ENCODE measurements around the gene KCNN3.

The KCNN3 gene

DNA sequence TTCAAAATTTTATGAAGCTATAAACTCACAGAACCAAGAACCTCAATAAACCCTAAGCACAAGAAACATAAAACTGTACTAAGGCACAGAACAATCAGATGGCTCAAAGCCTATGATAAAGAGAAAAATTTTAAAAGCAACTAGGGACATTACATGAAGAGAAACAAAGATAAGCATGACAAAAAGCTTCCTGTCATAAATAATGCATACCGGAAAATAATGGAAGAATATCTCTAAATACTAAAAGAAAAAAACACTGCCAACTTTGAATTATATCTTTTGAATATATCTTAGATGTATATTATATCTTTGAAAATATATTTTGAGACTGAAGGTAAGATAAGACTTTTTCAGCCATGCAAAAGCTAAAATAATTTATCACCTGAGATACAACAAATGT, 21.4 kb upstream of the KCNN3 start:
- in situ Hi-C loops (cut with HindIII; ENCODE audit: low sequenced_read_pairs), result no loop called here
- H3K4me3 ChIP-seq (ENCODE audit: low read depth, low read length), result no peak overlapping the region
- DNase-seq (ENCODE audit: low read depth, low spot score), result no peak
- TF ChIP-seq, protein P1, sequence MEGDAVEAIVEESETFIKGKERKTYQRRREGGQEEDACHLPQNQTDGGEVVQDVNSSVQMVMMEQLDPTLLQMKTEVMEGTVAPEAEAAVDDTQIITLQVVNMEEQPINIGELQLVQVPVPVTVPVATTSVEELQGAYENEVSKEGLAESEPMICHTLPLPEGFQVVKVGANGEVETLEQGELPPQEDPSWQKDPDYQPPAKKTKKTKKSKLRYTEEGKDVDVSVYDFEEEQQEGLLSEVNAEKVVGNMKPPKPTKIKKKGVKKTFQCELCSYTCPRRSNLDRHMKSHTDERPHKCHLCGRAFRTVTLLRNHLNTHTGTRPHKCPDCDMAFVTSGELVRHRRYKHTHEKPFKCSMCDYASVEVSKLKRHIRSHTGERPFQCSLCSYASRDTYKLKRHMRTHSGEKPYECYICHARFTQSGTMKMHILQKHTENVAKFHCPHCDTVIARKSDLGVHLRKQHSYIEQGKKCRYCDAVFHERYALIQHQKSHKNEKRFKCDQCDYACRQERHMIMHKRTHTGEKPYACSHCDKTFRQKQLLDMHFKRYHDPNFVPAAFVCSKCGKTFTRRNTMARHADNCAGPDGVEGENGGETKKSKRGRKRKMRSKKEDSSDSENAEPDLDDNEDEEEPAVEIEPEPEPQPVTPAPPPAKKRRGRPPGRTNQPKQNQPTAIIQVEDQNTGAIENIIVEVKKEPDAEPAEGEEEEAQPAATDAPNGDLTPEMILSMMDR (IDR thresholded peaks at IDR 0.05; ENCODE audit: low read depth, low read length), result no peak

DNA sequence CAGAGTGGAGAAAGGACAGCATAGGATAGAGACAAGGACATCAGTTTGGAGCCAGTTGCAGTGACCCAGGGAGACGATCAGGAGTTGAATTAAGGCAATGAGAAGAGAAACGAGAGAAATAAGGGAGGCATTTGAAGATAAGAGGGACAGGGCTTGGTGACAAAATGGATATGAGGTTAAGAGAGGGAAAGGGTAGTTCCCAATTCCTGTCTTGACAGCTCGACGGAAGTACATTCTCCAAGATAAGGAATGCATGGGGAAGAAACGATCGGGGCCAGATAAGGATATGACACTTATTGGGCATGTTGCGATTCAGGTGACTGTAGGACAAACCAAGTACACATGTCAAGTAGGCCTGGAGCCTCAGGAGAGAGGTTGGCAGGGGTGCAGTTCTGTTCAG, 18.7 kb upstream of the KCNN3 start:
- in situ Hi-C loops (cut with HindIII; ENCODE audit: low sequenced_read_pairs), result no loop called here
- TF ChIP-seq, protein P1 (IDR thresholded peaks at IDR 0.05; ENCODE audit: low read depth, low read length), result no peak
- H3K4me3 ChIP-seq (ENCODE audit: low read depth, low read length), result no peak overlapping the region
- DNase-seq (ENCODE audit: low read depth, low spot score), result no peak

GRCh38 chr1:154886281-154887015, 16.4 kb upstream of the KCNN3 start:
- DNase-seq (ENCODE audit: low read depth, low spot score), result no peak
- TF ChIP-seq, protein P1 (IDR thresholded peaks at IDR 0.05; ENCODE audit: low read depth, low read length), result no peak
- H3K4me3 ChIP-seq (ENCODE audit: low read depth, low read length), result no peak overlapping the region
- in situ Hi-C loops (cut with HindIII; ENCODE audit: low sequenced_read_pairs), result no loop called here

DNA sequence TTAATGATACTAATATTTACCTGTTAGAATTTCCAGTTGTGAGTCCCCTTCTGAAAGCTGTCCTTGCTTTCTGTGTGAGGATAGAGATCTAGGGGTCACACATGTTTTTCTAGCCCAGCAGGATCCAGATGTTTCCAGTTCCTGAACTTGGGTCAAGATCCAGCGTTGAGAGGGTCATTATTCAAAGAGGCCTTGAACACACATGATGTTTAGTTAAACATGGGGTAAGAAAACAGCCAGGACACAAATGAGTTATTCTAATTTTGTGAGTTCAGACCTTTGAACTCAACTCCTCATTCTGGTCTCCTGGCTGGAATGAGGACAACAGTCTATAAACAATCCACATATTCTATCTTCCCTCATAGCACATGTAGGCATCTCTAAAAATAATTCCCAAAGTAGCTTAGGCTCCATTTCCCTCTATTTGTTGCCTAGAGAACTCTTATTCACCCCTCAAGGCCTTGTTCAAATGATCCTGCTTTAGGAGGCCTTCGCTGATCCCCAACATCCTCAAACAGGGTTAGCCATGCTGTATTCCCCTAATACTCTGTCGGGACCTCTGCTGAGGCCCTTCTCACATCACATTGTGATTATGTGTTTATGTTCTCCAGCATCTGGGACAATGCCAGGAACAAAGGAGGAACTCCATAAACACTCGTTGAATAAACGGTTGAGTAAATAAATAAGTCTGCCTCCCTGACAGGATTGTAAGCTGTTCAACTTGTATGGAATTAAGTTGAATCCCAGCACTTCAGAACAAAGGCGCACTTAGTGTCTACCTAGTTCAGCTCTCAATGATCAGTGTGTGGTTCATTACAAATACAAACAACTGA, 15.0 kb upstream of the KCNN3 start:
- TF ChIP-seq, protein P1 (IDR thresholded peaks at IDR 0.05; ENCODE audit: low read depth, low read length), result no peak
- H3K4me3 ChIP-seq (ENCODE audit: low read depth, low read length), result no peak overlapping the region
- in situ Hi-C loops (cut with HindIII; ENCODE audit: low sequenced_read_pairs), result no loop called here
- no peak for DNase-seq (ENCODE audit: low read depth, low spot score)

DNA sequence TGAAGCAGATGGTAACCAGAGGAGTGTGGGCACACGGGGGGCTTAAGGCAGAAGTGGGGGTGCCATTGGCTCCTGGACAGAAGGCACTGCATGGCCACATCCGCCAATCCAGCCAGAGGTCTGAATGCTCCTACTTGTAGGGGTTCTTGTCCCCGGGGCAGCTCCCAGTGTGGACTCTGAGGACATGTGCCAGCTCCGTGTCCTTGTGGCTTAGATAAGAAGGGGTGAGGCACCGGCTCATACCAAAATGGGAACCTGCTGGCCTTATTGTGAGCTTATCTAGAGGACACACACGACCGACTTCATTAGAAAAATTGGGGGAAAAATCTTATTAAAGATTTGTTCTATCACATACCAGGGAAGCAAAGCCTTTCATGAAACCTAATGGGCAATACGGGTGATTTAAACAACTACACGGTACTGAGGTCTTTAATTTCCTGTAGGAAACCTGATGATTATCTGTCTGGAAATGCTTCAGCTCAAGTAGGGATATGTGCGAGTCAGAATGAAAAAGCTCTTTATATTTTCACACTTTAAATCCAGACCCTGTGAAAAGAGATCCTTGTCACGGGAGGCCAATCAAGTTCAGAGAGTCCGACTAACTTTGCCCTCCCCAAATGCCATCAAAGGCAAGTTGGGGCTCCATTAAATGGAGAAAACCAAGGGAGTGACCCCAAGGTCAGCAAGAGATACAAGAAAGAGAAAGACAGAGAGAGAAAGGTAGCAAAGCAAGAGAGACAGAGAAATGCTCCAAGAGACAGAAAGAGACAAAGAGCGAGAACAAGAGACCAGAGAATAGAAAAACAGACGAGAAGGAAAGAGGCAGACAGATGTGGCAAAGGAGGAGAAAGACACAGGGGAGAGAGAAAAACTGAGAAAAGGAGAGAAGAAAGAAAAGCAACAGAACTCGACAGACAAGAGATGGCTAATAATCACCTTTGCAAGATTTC, 14.1 kb upstream of the KCNN3 start:
- no peak overlapping the region for H3K4me3 ChIP-seq (ENCODE audit: low read depth, low read length)
- DNase-seq (ENCODE audit: low read depth, low spot score), result no peak
- in situ Hi-C loops (cut with HindIII; ENCODE audit: low sequenced_read_pairs), result no loop called here
- TF ChIP-seq, protein P1 (IDR thresholded peaks at IDR 0.05; ENCODE audit: low read depth, low read length), result no peak
